HEK293 (cell line): Measurements from ENCODE around the gene HBP1.

Source experiments
- KLF10 ChIP-seq: fragments of 450-650 bp; IDR thresholded peaks from 2 replicates; pipeline ENCODE4 v1.5.1; 2018; ENCODE audit warnings: missing biosample characterization, mild to moderate bottlenecking, missing genetic modification characterization
- KLF8 ChIP-seq: fragments of 450-650 bp; formaldehyde crosslinking; IDR thresholded peaks from 2 replicates; pipeline ENCODE4 v1.5.1; 2016; ENCODE audit warnings: missing biosample characterization, missing genetic modification characterization
- MZF1 ChIP-seq: fragments of 450-650 bp; formaldehyde crosslinking; IDR thresholded peaks from 2 replicates; pipeline ENCODE4 v1.5.1; 2017; ENCODE audit warnings: missing biosample characterization, missing genetic modification characterization, borderline replicate concordance
- ZNF292 ChIP-seq: fragments of 450-650 bp; formaldehyde crosslinking; IDR thresholded peaks from 2 replicates; pipeline ENCODE4 v1.5.1; 2016; ENCODE audit warnings: low read depth, missing biosample characterization, missing genetic modification characterization, borderline replicate concordance
- ZNF416 ChIP-seq: fragments of 450-650 bp; formaldehyde crosslinking; IDR thresholded peaks from 2 replicates; pipeline ENCODE4 v1.5.1; 2016; ENCODE audit warnings: missing biosample characterization, missing genetic modification characterization
- ZNF510 ChIP-seq: fragments of 450-650 bp; formaldehyde crosslinking; IDR thresholded peaks from 2 replicates; pipeline ENCODE4 v1.5.1; 2018; ENCODE audit warnings: mild to moderate bottlenecking, missing genetic modification characterization, missing biosample characterization; ENCODE audit not compliant: insufficient replicate concordance
- ZNF561 ChIP-seq: fragments of 450-650 bp; IDR thresholded peaks from 2 replicates; pipeline ENCODE4 v1.5.1; 2018; ENCODE audit warnings: missing biosample characterization, missing genetic modification characterization, borderline replicate concordance
- ZNF596 ChIP-seq: fragments of 450-650 bp; IDR thresholded peaks from 2 replicates; pipeline ENCODE4 v1.5.0; 2018; ENCODE audit warnings: missing biosample characterization, mild to moderate bottlenecking, missing genetic modification characterization, moderate library complexity
- ZSCAN30 ChIP-seq: fragments of 450-650 bp; IDR thresholded peaks from 2 replicates; pipeline ENCODE4 v1.5.1; 2018; ENCODE audit warnings: missing biosample characterization, mild to moderate bottlenecking, missing genetic modification characterization, moderate library complexity
- TF ChIP-seq, protein P1 (sequence below): fragments of 450-650 bp; formaldehyde crosslinking; IDR thresholded peaks from 2 replicates; pipeline ENCODE4 v1.5.1; 2016; ENCODE audit warnings: missing biosample characterization, missing genetic modification characterization
- TF ChIP-seq, protein P2 (sequence below): fragments of 450-650 bp; formaldehyde crosslinking; IDR thresholded peaks from 2 replicates; pipeline ENCODE4 v1.5.1; 2016; ENCODE audit warnings: missing biosample characterization, missing genetic modification characterization
- TF ChIP-seq, protein P3 (sequence below): fragments of 450-650 bp; formaldehyde crosslinking; IDR thresholded peaks from 2 replicates; pipeline ENCODE4 v1.5.1; 2017; ENCODE audit warnings: missing biosample characterization, missing genetic modification characterization

DNA sequence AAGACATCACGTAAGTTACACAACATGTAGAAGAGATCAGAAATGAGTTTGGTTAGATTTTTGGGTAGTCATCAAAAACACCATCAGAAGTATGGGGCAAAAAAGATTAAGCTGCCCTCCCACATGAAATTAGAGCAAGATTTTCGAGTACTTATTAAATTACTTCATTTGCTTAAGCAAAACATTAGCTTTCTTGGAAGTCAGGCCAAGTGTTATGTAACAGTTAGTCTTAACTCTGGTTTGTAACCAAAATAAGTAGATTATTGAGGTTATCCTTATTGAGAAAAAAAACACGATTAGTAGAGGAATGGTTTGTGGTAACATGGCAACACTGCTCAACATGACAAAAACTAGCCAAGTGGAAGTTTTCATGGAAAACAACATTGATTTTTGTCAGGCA lies 37.9 kb downstream of the HBP1 start:
- TF ChIP-seq, protein P1, sequence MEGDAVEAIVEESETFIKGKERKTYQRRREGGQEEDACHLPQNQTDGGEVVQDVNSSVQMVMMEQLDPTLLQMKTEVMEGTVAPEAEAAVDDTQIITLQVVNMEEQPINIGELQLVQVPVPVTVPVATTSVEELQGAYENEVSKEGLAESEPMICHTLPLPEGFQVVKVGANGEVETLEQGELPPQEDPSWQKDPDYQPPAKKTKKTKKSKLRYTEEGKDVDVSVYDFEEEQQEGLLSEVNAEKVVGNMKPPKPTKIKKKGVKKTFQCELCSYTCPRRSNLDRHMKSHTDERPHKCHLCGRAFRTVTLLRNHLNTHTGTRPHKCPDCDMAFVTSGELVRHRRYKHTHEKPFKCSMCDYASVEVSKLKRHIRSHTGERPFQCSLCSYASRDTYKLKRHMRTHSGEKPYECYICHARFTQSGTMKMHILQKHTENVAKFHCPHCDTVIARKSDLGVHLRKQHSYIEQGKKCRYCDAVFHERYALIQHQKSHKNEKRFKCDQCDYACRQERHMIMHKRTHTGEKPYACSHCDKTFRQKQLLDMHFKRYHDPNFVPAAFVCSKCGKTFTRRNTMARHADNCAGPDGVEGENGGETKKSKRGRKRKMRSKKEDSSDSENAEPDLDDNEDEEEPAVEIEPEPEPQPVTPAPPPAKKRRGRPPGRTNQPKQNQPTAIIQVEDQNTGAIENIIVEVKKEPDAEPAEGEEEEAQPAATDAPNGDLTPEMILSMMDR (tag by site-specific recombination), result no peak
- TF ChIP-seq ZNF561 (tag by site-specific recombination) (no peak), ZNF292 (tag by site-specific recombination) (no peak), ZNF596 (tag by site-specific recombination) (no peak), KLF10 (tag by site-specific recombination) (no peak), KLF8 (tag by site-specific recombination) (no peak), MZF1 (tag by site-specific recombination) (no peak), ZNF510 (no peak), ZNF416 (no peak), ZSCAN30 (tag by site-specific recombination) (no peak)
- TF ChIP-seq, protein P2, sequence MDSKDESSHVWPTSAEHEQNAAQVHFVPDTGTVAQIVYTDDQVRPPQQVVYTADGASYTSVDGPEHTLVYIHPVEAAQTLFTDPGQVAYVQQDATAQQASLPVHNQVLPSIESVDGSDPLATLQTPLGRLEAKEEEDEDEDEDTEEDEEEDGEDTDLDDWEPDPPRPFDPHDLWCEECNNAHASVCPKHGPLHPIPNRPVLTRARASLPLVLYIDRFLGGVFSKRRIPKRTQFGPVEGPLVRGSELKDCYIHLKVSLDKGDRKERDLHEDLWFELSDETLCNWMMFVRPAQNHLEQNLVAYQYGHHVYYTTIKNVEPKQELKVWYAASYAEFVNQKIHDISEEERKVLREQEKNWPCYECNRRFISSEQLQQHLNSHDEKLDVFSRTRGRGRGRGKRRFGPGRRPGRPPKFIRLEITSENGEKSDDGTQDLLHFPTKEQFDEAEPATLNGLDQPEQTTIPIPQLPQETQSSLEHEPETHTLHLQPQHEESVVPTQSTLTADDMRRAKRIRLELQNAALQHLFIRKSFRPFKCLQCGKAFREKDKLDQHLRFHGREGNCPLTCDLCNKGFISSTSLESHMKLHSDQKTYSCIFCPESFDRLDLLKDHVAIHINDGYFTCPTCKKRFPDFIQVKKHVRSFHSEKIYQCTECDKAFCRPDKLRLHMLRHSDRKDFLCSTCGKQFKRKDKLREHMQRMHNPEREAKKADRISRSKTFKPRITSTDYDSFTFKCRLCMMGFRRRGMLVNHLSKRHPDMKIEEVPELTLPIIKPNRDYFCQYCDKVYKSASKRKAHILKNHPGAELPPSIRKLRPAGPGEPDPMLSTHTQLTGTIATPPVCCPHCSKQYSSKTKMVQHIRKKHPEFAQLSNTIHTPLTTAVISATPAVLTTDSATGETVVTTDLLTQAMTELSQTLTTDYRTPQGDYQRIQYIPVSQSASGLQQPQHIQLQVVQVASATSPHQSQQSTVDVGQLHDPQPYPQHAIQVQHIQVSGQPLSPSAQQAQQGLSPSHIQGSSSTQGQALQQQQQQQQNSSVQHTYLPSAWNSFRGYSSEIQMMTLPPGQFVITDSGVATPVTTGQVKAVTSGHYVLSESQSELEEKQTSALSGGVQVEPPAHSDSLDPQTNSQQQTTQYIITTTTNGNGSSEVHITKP, result no peak
- TF ChIP-seq, protein P3, sequence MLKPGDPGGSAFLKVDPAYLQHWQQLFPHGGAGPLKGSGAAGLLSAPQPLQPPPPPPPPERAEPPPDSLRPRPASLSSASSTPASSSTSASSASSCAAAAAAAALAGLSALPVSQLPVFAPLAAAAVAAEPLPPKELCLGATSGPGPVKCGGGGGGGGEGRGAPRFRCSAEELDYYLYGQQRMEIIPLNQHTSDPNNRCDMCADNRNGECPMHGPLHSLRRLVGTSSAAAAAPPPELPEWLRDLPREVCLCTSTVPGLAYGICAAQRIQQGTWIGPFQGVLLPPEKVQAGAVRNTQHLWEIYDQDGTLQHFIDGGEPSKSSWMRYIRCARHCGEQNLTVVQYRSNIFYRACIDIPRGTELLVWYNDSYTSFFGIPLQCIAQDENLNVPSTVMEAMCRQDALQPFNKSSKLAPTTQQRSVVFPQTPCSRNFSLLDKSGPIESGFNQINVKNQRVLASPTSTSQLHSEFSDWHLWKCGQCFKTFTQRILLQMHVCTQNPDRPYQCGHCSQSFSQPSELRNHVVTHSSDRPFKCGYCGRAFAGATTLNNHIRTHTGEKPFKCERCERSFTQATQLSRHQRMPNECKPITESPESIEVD, result no peak
